Thoracic aorta (tissue), 2 donors: ENCODE data around the gene CEP20. TPM values are rescaled to one million over a fixed set of nuclear protein-coding genes. Genes with fewer than 3 reads are reported as not detected.

Source experiments
- ATAC-seq: fragments of 150-250 bp; one replicate; pipeline ENCODE4 v1.8.0; 2017; ENCODE audit warnings: low read depth; ENCODE audit not compliant: insufficient number of reproducible peaks, low FRiP score
- DNase-seq: peaks from one replicate; pipeline ENCODE4 v3.0.0-alpha.2; 2020; ENCODE audit warnings: low spot score
- H3K27ac ChIP-seq, 2 donors: fragments of 200-600 bp; sonication (generic); 1 replicate in 1 of 2; 2 replicates in 1 of 2; pipeline ENCODE4 v1.5.1; 2016; ENCODE audit warnings: mild to moderate bottlenecking in 2 of 2, moderate library complexity in 2 of 2
- H3K27me3 ChIP-seq: fragments of 200-600 bp; sonication (generic); replicated peaks from 2 replicates; pipeline ENCODE4 v1.6.0; 2016; ENCODE audit warnings: mild to moderate bottlenecking; ENCODE audit not compliant: insufficient read depth
- H3K36me3 ChIP-seq: fragments of 200-600 bp; sonication (generic); one replicate; pipeline ENCODE4 v1.5.1; 2016
- H3K4me1 ChIP-seq, 2 donors: fragments of 200-600 bp; sonication (generic); 1 replicate in 1 of 2; 2 replicates in 1 of 2; pipeline versions ENCODE4 v1.5.1 to v1.6.0; 2016; ENCODE audit warnings: low read depth in 2 of 2, mild to moderate bottlenecking in 1 of 2; ENCODE audit not compliant: control insufficient read depth in 1 of 2
- H3K4me3 ChIP-seq: fragments of 200-600 bp; sonication (generic); 2 replicates; pipeline ENCODE4 v1.5.1; 2016; ENCODE audit warnings: mild to moderate bottlenecking
- H3K9me3 ChIP-seq: fragments of 200-600 bp; sonication (generic); 2 replicates; pipeline ENCODE4 v1.5.1; 2016
- CTCF ChIP-seq: fragments of 200-600 bp; sonication (generic); IDR thresholded peaks from one replicate; pipeline ENCODE4 v1.5.1; 2019; ENCODE audit warnings: antibody characterized with exemption
- total RNA-seq, 2 donors: library from RNA; depleted of rRNA; stranded (reverse); fragments of >200 nt; gene quantifications; one replicate each; pipeline versions ENCODE4 v1.1.0 to v1.2.3, GENCODE V29; 2016

Gene CEP20
- total RNA-seq, 2 donors from 2014 or later: 14.9 to 29.1 TPM

GRCh38 chr16:15833541-15833940 lies 54.9 kb downstream of the CEP20 start:
- peak overlapping the region; percentile 9 for H3K4me3 ChIP-seq
- no peaks in the 10 kb centered on the region for H3K27me3 ChIP-seq
- no peak for TF ChIP-seq CTCF
- ATAC-seq: no peak
- peak overlapping the region; percentile 77 to 92 for H3K27ac ChIP-seq
- peaks cover 44% of the 10 kb centered on the region for H3K36me3 ChIP-seq
- no peaks in the 10 kb centered on the region for H3K9me3 ChIP-seq
- H3K4me1 ChIP-seq: peaks cover 57 to 99% of the 10 kb centered on the region in 2 donors
- no peak for DNase-seq

DNA sequence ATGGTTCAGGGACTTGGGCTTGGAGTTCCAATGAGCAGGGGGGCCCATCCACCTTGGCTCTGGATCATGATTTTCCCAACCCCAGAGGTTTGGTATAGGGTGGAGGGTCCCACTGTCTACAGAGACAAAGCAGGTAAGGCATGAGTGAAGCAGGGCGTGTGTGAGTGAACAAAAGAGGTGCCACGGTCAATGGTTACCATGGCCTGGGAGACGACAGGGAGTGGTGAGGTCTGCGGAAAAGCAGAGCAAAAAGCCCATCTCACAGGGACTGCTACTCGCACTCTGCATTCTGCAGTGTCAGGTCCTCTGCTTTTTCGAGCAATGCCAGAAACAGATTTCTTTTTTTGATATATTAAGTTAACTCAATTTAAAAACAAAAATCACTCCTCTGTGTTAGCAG lies 56.2 kb downstream of the CEP20 start:
- Histone ChIP-seq H3K4me1 (peaks cover 60 to 99% of the 10 kb centered on the region in 2 donors), H3K4me3 (no peak overlapping the region), H3K9me3 (no peaks in the 10 kb centered on the region), H3K27me3 (no peaks in the 10 kb centered on the region), H3K27ac (peak overlapping the region; percentile 77 to 92), H3K36me3 (peaks cover 41% of the 10 kb centered on the region)
- ATAC-seq (no peak), DNase-seq (no peak)
- no peak for TF ChIP-seq CTCF

GRCh38 chr16:15830832-15831451 lies 57.5 kb downstream of the CEP20 start:
- peak overlapping the region; percentile 77 to 92 for H3K27ac ChIP-seq
- peaks cover 39% of the 10 kb centered on the region for H3K36me3 ChIP-seq
- no peaks in the 10 kb centered on the region for H3K9me3 ChIP-seq
- TF ChIP-seq CTCF: no peak
- no peaks in the 10 kb centered on the region for H3K27me3 ChIP-seq
- H3K4me3 ChIP-seq: no peak overlapping the region
- no peak for DNase-seq
- peaks cover 58 to 99% of the 10 kb centered on the region in 2 donors for H3K4me1 ChIP-seq
- no peak for ATAC-seq

DNA sequence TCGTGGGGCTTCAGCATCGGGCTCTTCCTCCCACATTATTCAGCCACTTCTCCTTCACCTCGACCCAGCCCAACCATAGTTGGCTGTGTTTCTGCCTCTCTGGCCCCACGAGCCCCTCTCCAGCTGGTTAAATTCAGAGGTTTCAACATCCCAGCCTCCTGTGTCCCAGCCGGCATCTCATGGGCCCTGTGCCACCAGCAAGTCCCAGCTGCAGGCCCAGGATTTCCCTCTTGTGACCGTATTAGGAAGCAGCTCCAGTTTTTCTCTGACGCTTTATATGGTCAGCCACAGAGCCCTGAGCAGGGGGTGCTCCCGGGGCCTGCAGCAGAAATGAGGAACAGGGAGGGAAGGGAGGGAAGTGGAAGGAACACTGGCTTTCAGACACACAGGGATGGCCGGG lies 58.9 kb downstream of the CEP20 start:
- ATAC-seq: peak; percentile 59
- Histone ChIP-seq H3K4me1 (peaks cover 62 to 99% of the 10 kb centered on the region in 2 donors), H3K27ac (peak overlapping the region; percentile 77 to 92), H3K27me3 (no peaks in the 10 kb centered on the region), H3K4me3 (peak overlapping the region; percentile 55), H3K9me3 (no peaks in the 10 kb centered on the region), H3K36me3 (peaks cover 39% of the 10 kb centered on the region)
- DNase-seq: peak; percentile 62
- TF ChIP-seq CTCF: no peak

GRCh38 chr16:15827709-15828343 lies 60.6 kb downstream of the CEP20 start:
- no peak for DNase-seq
- no peak for TF ChIP-seq CTCF
- Histone ChIP-seq H3K27ac (peak overlapping the region; percentile 77 to 92), H3K4me3 (no peak overlapping the region), H3K4me1 (peaks cover 58 to 99% of the 10 kb centered on the region in 2 donors), H3K36me3 (peaks cover 30% of the 10 kb centered on the region), H3K27me3 (no peaks in the 10 kb centered on the region), H3K9me3 (no peaks in the 10 kb centered on the region)
- ATAC-seq: no peak
